Prostate gland (tissue), 2 donors: ENCODE data around the gene LGI1.

ENCODE experiments used
- POLR2A ChIP-seq: fragments of 450-650 bp; IDR thresholded peaks from one replicate; pipeline ENCODE4 v1.6.1; 2016; ENCODE audit warnings: antibody characterized with exemption, mild to moderate bottlenecking
- POLR2AphosphoS5 ChIP-seq: sonication (generic); formaldehyde crosslinking; IDR thresholded peaks from one replicate; pipeline ENCODE4 v1.6.1; 2017; ENCODE audit warnings: antibody characterized with exemption
- TF ChIP-seq, protein P1 (sequence below), 4 experiments: fragments of 200-600 bp in 2 of 4; fragments of 450-650 bp in 2 of 4; sonication (generic) in 2 of 4; IDR thresholded peaks; 1 replicate in 3 of 4; 2 replicates in 1 of 4; pipeline ENCODE4 v1.5.1; 2016 to 2019; ENCODE audit warnings: antibody characterized with exemption in 4 of 4, mild to moderate bottlenecking in 2 of 4, moderate library complexity in 2 of 4

DNA sequence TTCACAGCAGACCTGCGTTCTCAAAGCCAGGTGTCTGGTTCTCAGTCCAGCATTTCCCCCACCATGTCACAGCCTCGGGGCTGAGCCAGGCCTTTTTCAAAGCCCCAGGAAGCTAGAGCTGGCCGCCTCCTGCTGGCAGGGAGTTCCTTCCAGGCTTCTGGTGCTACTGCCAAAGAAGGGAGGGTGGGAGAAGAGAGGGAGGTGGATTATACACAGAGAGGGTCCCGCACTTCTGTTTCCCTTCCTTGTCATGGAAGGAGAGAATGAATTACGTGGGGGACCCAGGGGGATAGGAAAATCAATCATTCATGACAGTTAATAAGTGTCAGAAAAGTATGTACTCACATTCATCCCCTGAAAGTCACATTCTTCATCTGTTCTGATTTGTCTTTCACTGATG lies 600 bp upstream of the LGI1 start:
- TF ChIP-seq, protein P1, sequence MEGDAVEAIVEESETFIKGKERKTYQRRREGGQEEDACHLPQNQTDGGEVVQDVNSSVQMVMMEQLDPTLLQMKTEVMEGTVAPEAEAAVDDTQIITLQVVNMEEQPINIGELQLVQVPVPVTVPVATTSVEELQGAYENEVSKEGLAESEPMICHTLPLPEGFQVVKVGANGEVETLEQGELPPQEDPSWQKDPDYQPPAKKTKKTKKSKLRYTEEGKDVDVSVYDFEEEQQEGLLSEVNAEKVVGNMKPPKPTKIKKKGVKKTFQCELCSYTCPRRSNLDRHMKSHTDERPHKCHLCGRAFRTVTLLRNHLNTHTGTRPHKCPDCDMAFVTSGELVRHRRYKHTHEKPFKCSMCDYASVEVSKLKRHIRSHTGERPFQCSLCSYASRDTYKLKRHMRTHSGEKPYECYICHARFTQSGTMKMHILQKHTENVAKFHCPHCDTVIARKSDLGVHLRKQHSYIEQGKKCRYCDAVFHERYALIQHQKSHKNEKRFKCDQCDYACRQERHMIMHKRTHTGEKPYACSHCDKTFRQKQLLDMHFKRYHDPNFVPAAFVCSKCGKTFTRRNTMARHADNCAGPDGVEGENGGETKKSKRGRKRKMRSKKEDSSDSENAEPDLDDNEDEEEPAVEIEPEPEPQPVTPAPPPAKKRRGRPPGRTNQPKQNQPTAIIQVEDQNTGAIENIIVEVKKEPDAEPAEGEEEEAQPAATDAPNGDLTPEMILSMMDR (IDR thresholded peaks at IDR 0.05) = no peak
- TF ChIP-seq POLR2A (no peak), POLR2AphosphoS5 (no peak)
